Fibroblast of lung (primary cell): ENCODE data around the gene PLEKHA5.

Experiments
- EZH2 ChIP-seq: IDR thresholded peaks from 2 replicates; pipeline ENCODE4 v1.5.1; 2012; ENCODE audit warnings: low read length, control low read depth, mild to moderate bottlenecking; ENCODE audit errors: missing control alignments
- TF ChIP-seq, protein P1 (sequence below), 2 donors: IDR thresholded peaks in 1 of 2; conservative IDR thresholded peaks in 1 of 2; 1 replicate in 1 of 2; 2 replicates in 1 of 2; pipeline ENCODE4 v1.5.1; 2011 to 2012; ENCODE audit warnings: low read length in 2 of 2, control low read depth in 1 of 2, inconsistent platforms in 1 of 2, low read depth in 1 of 2, mild to moderate bottlenecking in 1 of 2

DNA sequence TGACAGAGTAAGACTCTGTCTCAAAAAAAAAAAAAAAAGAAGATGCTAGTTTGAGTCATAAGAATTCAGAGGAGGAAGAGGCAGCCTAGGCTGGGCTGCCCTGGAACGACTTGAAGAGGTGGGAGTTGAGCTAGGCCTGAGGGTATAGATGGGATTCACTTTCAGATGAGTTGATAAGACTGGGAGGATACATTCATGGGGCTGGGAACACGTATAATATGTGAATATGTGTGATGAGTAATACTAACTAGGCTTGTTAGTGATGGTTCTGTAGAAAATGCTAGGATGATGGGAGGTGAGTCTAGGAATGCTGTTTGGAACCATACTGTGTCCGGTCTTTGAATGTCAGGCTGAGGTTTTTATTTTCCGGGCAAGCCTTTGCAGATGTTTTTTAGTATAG lies 9.0 kb downstream of the PLEKHA5 start:
- TF ChIP-seq, protein P1, sequence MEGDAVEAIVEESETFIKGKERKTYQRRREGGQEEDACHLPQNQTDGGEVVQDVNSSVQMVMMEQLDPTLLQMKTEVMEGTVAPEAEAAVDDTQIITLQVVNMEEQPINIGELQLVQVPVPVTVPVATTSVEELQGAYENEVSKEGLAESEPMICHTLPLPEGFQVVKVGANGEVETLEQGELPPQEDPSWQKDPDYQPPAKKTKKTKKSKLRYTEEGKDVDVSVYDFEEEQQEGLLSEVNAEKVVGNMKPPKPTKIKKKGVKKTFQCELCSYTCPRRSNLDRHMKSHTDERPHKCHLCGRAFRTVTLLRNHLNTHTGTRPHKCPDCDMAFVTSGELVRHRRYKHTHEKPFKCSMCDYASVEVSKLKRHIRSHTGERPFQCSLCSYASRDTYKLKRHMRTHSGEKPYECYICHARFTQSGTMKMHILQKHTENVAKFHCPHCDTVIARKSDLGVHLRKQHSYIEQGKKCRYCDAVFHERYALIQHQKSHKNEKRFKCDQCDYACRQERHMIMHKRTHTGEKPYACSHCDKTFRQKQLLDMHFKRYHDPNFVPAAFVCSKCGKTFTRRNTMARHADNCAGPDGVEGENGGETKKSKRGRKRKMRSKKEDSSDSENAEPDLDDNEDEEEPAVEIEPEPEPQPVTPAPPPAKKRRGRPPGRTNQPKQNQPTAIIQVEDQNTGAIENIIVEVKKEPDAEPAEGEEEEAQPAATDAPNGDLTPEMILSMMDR (conservative IDR thresholded peaks at IDR 0.05 in 1 of 2, IDR thresholded peaks at IDR 0.05 in 1 of 2; ENCODE audit: low read depth in 1 of 2, low read length in 2 of 2), result no peak
- TF ChIP-seq EZH2, result no peak
